Hematopoietic multipotent progenitor cell (in vitro differentiated cells): ENCODE data around the gene TGFBI. TPM values are rescaled to one million over a fixed set of nuclear protein-coding genes. Genes with fewer than 3 reads are reported as not detected.

Source experiments
- small RNA-seq: library from RNA; depleted of rRNA; stranded (forward); fragments of <200 nt; gene quantifications from one replicate; pipeline ENCODE3, GENCODE V24; 2012
- total RNA-seq: library from RNA; depleted of rRNA; stranded (reverse); fragments of >200 nt; gene quantifications from one replicate; pipeline ENCODE4 v1.2.3, GENCODE V29; 2012

The TGFBI gene
- total RNA-seq, 1 donor: 2.2 TPM

Small RNAs within 50 kb of the gene (small RNA-seq; reads per million reads assigned to genes)
- not detected for gene VTRNA2-1

Other genes with a start within 250 kb of the TGFBI start
- gene SLC25A48, start 194.3 kb upstream of the TGFBI start, total RNA-seq: under 0.01 TPM
- not detected for gene IL9, start 133.1 kb upstream of the TGFBI start, total RNA-seq
- gene LECT2, start 74.0 kb upstream of the TGFBI start, total RNA-seq: not detected
- 25.3 TPM for gene SMAD5, start 103.9 kb downstream of the TGFBI start, total RNA-seq
- gene SMIM32, start 164.2 kb downstream of the TGFBI start, total RNA-seq: not detected